OCI-LY3 (cell line): ENCODE measurements around the gene SLC38A10.

Experiments used
- H2AFZ ChIP-seq: fragments of 200-600, 300-600 bp; shearing (Covaris generic); 2 replicates; pipeline ENCODE4 v1.6.0; 2014; ENCODE audit warnings: antibody characterized with exemption, low read depth, low read length
- H3K27ac ChIP-seq: fragments of 200-600, 300-600 bp; sonication (generic); 2 replicates; pipeline ENCODE4 v1.5.1; 2014; ENCODE audit warnings: mild to moderate bottlenecking, low read length, moderate library complexity, mixed read lengths
- H3K27me3 ChIP-seq: fragments of 200-600, 300-600 bp; sonication (generic); 2 replicates; pipeline ENCODE4 v1.6.1; 2014; ENCODE audit warnings: low read depth, low read length, mixed read lengths
- H3K36me3 ChIP-seq: fragments of 200-600, 300-600 bp; sonication (generic); replicated peaks from 2 replicates; pipeline ENCODE3; 2014; ENCODE audit warnings: low read depth, low read length, mixed read lengths
- H3K4me1 ChIP-seq: fragments of 300-600, 200-600 bp; sonication (generic); 2 replicates; pipeline ENCODE4 v1.6.1; 2014; ENCODE audit warnings: low read length, mixed read lengths
- H3K4me2 ChIP-seq: fragments of 200-600, 300-600 bp; sonication (generic); 2 replicates; pipeline ENCODE4 v1.6.1; 2014; ENCODE audit warnings: low read length, mixed read lengths
- H3K4me3 ChIP-seq: fragments of 300-600, 200-600 bp; sonication (generic); 2 replicates; pipeline ENCODE4 v1.5.1; 2014; ENCODE audit warnings: antibody characterized with exemption, mild to moderate bottlenecking, low read length, moderate library complexity
- H3K79me2 ChIP-seq: fragments of 300-600, 200-600 bp; shearing (Covaris generic); 2 replicates; pipeline ENCODE4 v1.6.1; 2014; ENCODE audit warnings: mild to moderate bottlenecking, low read length, mixed read lengths
- H3K9ac ChIP-seq: fragments of 300-600, 200-600 bp; shearing (Covaris generic); 2 replicates; pipeline ENCODE4 v1.6.0; 2014; ENCODE audit warnings: mild to moderate bottlenecking, low read length, moderate library complexity
- H3K9me3 ChIP-seq: fragments of 200-600, 300-600 bp; shearing (Covaris generic); 2 replicates; pipeline ENCODE4 v1.6.1; 2014; ENCODE audit warnings: low read length, mixed read lengths; ENCODE audit not compliant: insufficient read depth
- H4K20me1 ChIP-seq: fragments of 200-600, 300-600 bp; sonication (generic); 2 replicates; pipeline ENCODE4 v1.6.1; 2016; ENCODE audit warnings: low read length, mixed read lengths; ENCODE audit not compliant: insufficient read depth
- CTCF ChIP-seq: fragments of 200-600, 300-600 bp; sonication (generic); IDR thresholded peaks from 2 replicates; pipeline ENCODE4 v1.5.1; 2014; ENCODE audit warnings: antibody characterized with exemption, low read length, low read depth
- EZH2phosphoT487 ChIP-seq: fragments of 200-600 bp; shearing (Covaris generic); IDR thresholded peaks from 2 replicates; pipeline ENCODE4 v1.6.1; 2018; ENCODE audit warnings: antibody characterized with exemption, mixed run types, low read depth

The SLC38A10 gene

DNA sequence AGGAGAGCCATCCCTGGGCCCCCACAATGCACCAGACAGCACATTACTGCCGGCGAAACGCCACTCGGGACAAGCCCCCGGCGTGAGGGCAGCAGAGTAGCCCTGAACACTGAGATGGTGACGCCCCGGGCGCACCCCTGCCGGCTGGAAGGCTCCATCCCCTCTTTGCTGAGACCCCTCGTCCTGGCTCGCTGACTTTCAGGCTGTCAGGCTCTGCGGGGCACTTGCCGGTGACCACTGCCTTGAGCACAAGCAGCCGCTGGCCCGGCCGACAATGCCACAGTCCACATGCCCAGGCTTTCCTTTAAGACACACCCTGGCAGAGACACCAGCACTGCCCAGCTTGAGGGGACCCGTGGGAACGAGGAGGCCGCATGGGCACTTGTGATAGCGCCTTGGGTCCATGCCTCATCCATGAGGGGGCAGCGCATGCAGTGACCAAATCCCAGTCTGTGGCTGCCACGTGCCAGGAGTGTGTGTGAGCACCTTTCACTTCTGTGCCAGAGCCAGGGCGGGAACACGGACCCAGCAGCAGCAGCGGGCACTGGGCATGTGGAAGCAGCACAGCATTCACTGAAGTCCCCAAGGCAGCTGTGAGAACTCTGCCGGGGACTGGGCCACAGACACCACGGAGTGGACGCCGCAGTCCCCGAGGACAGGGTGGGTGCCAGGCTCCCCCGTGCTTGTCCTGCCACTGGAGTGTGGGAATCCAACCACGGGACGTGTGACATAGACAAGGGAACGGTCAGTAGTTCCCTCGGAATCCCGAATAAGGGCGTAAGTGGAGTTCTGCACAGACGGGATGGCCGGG is 31.5 kb downstream of the SLC38A10 start:
- Histone ChIP-seq H3K27me3 (no peaks in the 10 kb centered on the region), H3K4me3 (no peak overlapping the region), H3K36me3 (peaks cover 10% of the 10 kb centered on the region), H3K4me1 (no peaks in the 10 kb centered on the region), H3K4me2 (no peak overlapping the region), H4K20me1 (no peaks in the 10 kb centered on the region), H3K27ac (no peak overlapping the region), H3K9me3 (no peaks in the 10 kb centered on the region), H3K9ac (no peak overlapping the region), H3K79me2 (no peaks in the 10 kb centered on the region), H2AFZ (no peak overlapping the region)
- no peak for TF ChIP-seq EZH2phosphoT487
- TF ChIP-seq CTCF = no peak

DNA sequence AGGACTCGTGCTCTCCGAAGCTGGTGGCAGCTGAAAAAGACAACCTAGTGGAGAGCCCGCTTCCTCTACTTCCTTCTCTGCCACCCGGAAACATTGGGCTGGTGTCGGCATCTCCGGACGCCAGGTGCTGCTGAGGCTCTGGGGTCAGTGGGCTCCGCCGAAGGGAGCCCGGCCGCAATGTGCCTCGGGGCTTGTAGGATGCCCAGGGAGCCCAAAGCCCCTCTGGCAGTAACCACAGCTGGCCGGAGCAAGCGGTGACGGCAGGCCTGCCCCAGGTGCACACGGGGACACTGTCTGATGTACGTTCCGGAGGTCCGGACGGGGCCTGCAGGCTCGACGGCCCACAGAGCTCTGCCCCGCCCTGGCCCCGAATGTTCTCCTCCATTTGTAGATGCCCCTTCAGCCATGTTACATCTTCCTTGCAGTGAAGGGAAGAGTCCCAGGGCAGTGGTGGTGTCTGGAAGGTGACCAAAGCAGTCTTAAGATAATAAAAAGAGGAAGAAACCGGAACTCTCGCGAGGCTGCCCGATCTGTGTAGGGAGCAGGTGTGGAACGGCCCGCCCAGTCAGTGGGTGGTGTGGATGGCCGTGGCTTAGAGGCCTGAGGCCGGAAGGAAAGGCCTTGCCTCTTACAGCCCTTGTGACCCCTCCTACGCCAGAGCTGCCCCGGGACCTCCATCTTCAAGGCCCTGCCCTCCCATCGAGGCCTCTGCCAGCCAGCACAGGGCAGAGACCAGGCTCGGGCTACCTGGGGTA is 33.3 kb downstream of the SLC38A10 start:
- Histone ChIP-seq H4K20me1 (no peaks in the 10 kb centered on the region), H3K27me3 (no peaks in the 10 kb centered on the region), H3K27ac (no peak overlapping the region), H3K4me3 (no peak overlapping the region), H3K9ac (no peak overlapping the region), H3K9me3 (no peaks in the 10 kb centered on the region), H2AFZ (no peak overlapping the region), H3K4me1 (no peaks in the 10 kb centered on the region), H3K36me3 (peaks cover 14% of the 10 kb centered on the region), H3K4me2 (no peak overlapping the region), H3K79me2 (no peaks in the 10 kb centered on the region)
- TF ChIP-seq CTCF = no peak
- TF ChIP-seq EZH2phosphoT487 = no peak

DNA sequence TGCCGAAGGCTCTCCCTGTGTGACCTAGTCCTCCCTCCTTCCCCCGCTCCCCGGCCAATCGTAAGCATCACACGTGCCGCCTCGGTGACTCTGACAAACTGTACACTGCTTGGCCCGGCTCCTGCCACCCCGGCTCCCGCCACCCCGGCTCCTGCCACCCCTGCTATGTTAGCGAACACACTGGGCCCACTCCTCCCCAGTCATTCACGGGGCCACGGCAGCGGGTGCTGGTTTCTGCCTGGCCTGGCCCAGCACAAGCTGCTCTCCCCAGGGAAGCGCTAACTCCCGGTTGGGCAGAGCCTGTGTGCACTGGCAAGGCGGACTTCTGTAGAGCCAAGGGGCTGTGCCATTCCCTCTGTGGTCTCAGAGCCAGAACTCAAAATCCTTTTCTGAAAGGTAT is 34.0 kb downstream of the SLC38A10 start:
- Histone ChIP-seq H4K20me1 (no peaks in the 10 kb centered on the region), H3K4me2 (no peak overlapping the region), H3K79me2 (no peaks in the 10 kb centered on the region), H3K36me3 (peaks cover 14% of the 10 kb centered on the region), H3K27ac (no peak overlapping the region), H3K9me3 (no peaks in the 10 kb centered on the region), H3K27me3 (no peaks in the 10 kb centered on the region), H3K4me3 (no peak overlapping the region), H2AFZ (no peak overlapping the region), H3K9ac (no peak overlapping the region), H3K4me1 (no peaks in the 10 kb centered on the region)
- TF ChIP-seq CTCF (no peak), EZH2phosphoT487 (no peak)

- no peaks in the 10 kb centered on the region for H3K9me3 ChIP-seq
- no peaks in the 10 kb centered on the region for H4K20me1 ChIP-seq
- H3K9ac ChIP-seq = no peak overlapping the region
- no peaks in the 10 kb centered on the region for H3K4me1 ChIP-seq
- H3K27ac ChIP-seq = no peak overlapping the region
- no peaks in the 10 kb centered on the region for H3K27me3 ChIP-seq
- no peak overlapping the region for H2AFZ ChIP-seq
- no peak overlapping the region for H3K4me3 ChIP-seq
- H3K4me2 ChIP-seq = no peak overlapping the region
- TF ChIP-seq EZH2phosphoT487 (no peak), CTCF (no peak)
- H3K79me2 ChIP-seq = no peaks in the 10 kb centered on the region
- peaks cover 14% of the 10 kb centered on the region for H3K36me3 ChIP-seq
Observed at GRCh38 chr17:81260641-81261040, 34.5 kb downstream of the SLC38A10 start.
